K562 (cell line): ENCODE results near the gene SLC35D2. TPM values are rescaled to one million over a fixed set of nuclear protein-coding genes. Genes with fewer than 3 reads are reported as not detected.

Source experiments
- CXXC5 ChIP-seq: fragments of 250-450 bp; sonication (Bioruptor Pico); IDR thresholded peaks from 2 replicates; pipeline ENCODE4 v1.8.0; 2022; ENCODE audit warnings: inconsistent platforms, mild to moderate bottlenecking, moderate library complexity
- E2F5 ChIP-seq: sonication (generic); formaldehyde crosslinking; IDR thresholded peaks from 2 replicates; pipeline ENCODE4 v1.8.0; 2022; ENCODE audit warnings: mild to moderate bottlenecking, missing genetic modification reagents
- ELF1 ChIP-seq: fragments of 200-800 bp; sonication (Bioruptor generic); IDR thresholded peaks from 2 replicates; pipeline ENCODE4 v1.6.1; 2016; ENCODE audit warnings: missing genetic modification characterization, missing compliant biosample characterization
- ERF ChIP-seq: fragments of 450-650 bp; formaldehyde crosslinking; IDR thresholded peaks from 2 replicates; pipeline ENCODE4 v1.4.0; 2020; ENCODE audit warnings: mild to moderate bottlenecking, mixed read lengths
- FOXK1 ChIP-seq: sonication (generic); formaldehyde crosslinking; IDR thresholded peaks from 2 replicates; pipeline ENCODE4 v1.8.0; 2022; ENCODE audit warnings: missing genetic modification reagents, mild to moderate bottlenecking, borderline replicate concordance
- HMGN3 ChIP-seq: IDR thresholded peaks from 2 replicates; pipeline ENCODE4 v1.6.1; 2011; ENCODE audit warnings: borderline replicate concordance, low read depth, mild to moderate bottlenecking, mixed read lengths, low read length; ENCODE audit not compliant: insufficient read length; ENCODE audit errors: extremely low read depth
- MYBL2 ChIP-seq, 2 experiments: fragments of 450-650 bp in 1 of 2; sonication (generic) in 1 of 2; formaldehyde crosslinking in 1 of 2; IDR thresholded peaks; 2 replicates each; pipeline versions ENCODE4 v1.6.1 to v1.8.1; 2017 to 2022; ENCODE audit warnings: borderline replicate concordance in 1 of 2, inconsistent platforms in 1 of 2, low read depth in 1 of 2, mild to moderate bottlenecking in 1 of 2, missing genetic modification reagents in 1 of 2, moderate library complexity in 1 of 2
- NEUROD1 ChIP-seq: fragments of 150-350 bp; IDR thresholded peaks from 2 replicates; pipeline ENCODE4 v1.6.1; 2014; ENCODE audit warnings: borderline replicate concordance, low read length, low read depth; ENCODE audit not compliant: partially characterized antibody
- PCBP1 ChIP-seq: fragments of 200-400 bp; formaldehyde crosslinking; IDR thresholded peaks from 2 replicates; pipeline ENCODE4 v1.6.1; 2018; ENCODE audit warnings: mild to moderate bottlenecking, low read depth, low read length; ENCODE audit not compliant: poor library complexity, severe bottlenecking
- PHF8 ChIP-seq: fragments of 200-600 bp; sonication (generic); IDR thresholded peaks from 2 replicates; pipeline ENCODE4 v1.6.1; 2012; ENCODE audit warnings: mixed run types, mild to moderate bottlenecking, inconsistent platforms, low read length, moderate library complexity, borderline replicate concordance
- POLR2AphosphoS2 ChIP-seq: IDR thresholded peaks from 2 replicates; pipeline ENCODE4 v1.6.1; 2012; ENCODE audit warnings: low read length, improper control_type of control experiment
- RBFOX2 ChIP-seq: fragments of 200-400 bp; formaldehyde crosslinking; IDR thresholded peaks from 2 replicates; pipeline ENCODE4 v1.6.1; 2017; ENCODE audit warnings: low read depth, mild to moderate bottlenecking, low read length, moderate library complexity
- SMAD1 ChIP-seq: fragments of 150-350 bp; IDR thresholded peaks from 2 replicates; pipeline ENCODE4 v1.6.1; 2014; ENCODE audit warnings: low read length, low read depth; ENCODE audit not compliant: partially characterized antibody
- TBP ChIP-seq: optimal IDR thresholded peaks from 2 replicates; pipeline ENCODE3; 2011; ENCODE audit warnings: low read depth, low read length, improper control_type of control experiment
- U2AF1 ChIP-seq: fragments of 200-400 bp; formaldehyde crosslinking; optimal IDR thresholded peaks from 2 replicates; pipeline ENCODE3; 2017; ENCODE audit warnings: mild to moderate bottlenecking, low read depth, low read length, moderate library complexity
- ZFX ChIP-seq: sonication (generic); formaldehyde crosslinking; IDR thresholded peaks from 2 replicates; pipeline ENCODE4 v1.8.0; 2022; ENCODE audit warnings: mild to moderate bottlenecking, missing genetic modification reagents, moderate library complexity
- polyA plus RNA-seq, 8 experiments: library from polyadenylated mRNA; depleted of rRNA in 4 of 8; stranded (reverse) in 5 of 8; unstranded in 3 of 8; fragments of >200 nt; fragmentation: Nextera tagmentation in 2 of 8; fragmentation: Illumina TruSeq in 1 of 8; extraction: Ambion mirVana in 2 of 8; extraction: Trizol in 1 of 8; gene quantifications; 2 replicates each; pipeline versions ENCODE4 v1.2.1 to v1.2.3, GENCODE V29; 2011 to 2014; ENCODE audit warnings: inconsistent platforms in 1 of 8, missing spikeins in 1 of 8
- total RNA-seq, 7 experiments: library from RNA; depleted of rRNA in 6 of 7; stranded (reverse); fragments of >200 nt in 6 of 7; fragmentation: Illumina TruSeq in 2 of 7; extraction: Trizol in 2 of 7; gene quantifications; 2 replicates each; pipeline versions ENCODE4 v1.2.1 to v1.2.3, GENCODE V29; 2011 to 2021; ENCODE audit warnings: low replicate concordance in 1 of 7
- TF ChIP-seq, protein P1 (sequence below): fragments of 450-650 bp; IDR thresholded peaks from 2 replicates; pipeline ENCODE4 v1.6.1; 2017; ENCODE audit warnings: antibody characterized with exemption, mild to moderate bottlenecking
- TF ChIP-seq, protein P2 (sequence below): sonication (generic); formaldehyde crosslinking; IDR thresholded peaks from 2 replicates; pipeline ENCODE4 v1.5.0; 2020; ENCODE audit warnings: missing genetic modification reagents
- TF ChIP-seq, protein P3 (sequence below), 2 experiments: fragments of 200-800 bp in 1 of 2; sonication (Bioruptor generic) in 1 of 2; sonication (generic) in 1 of 2; formaldehyde crosslinking in 1 of 2; IDR thresholded peaks in 1 of 2; conservative IDR thresholded peaks in 1 of 2; 2 replicates each; pipeline versions ENCODE4 v1.5.0 to v1.6.1; 2016 to 2020; ENCODE audit warnings: missing compliant biosample characterization in 1 of 2, missing genetic modification characterization in 1 of 2, missing genetic modification reagents in 1 of 2

Gene SLC35D2
- total and polyA plus RNA-seq, 9 of the 15 experiments (the other 6 are each of a cell fraction or from before 2014, with no cell fraction given): 2.9 to 14.9 (median 11.7) TPM

DNA sequence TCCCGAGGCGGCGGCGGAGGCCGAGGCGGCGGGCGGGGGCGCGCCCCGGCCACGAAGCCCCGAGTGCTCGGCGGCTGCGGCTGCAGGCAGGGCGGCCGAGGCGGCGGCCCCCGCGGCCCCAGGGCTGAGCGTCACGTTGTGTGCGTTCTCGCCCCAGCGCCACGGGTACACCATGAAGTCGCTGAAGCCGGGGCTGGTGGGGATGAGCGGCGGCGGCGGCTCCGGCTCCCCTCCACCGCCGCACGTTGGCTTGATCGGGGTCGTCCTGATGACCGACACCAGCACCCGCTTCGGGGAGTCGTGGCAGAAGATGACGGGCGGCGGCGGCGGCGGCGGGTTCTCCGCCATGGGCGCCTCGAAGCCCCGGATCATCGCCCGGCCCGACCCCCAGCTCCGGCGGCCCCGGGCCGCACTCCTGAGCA is 34.2 kb upstream of the SLC35D2 start (continued):
- TF ChIP-seq, protein P1, sequence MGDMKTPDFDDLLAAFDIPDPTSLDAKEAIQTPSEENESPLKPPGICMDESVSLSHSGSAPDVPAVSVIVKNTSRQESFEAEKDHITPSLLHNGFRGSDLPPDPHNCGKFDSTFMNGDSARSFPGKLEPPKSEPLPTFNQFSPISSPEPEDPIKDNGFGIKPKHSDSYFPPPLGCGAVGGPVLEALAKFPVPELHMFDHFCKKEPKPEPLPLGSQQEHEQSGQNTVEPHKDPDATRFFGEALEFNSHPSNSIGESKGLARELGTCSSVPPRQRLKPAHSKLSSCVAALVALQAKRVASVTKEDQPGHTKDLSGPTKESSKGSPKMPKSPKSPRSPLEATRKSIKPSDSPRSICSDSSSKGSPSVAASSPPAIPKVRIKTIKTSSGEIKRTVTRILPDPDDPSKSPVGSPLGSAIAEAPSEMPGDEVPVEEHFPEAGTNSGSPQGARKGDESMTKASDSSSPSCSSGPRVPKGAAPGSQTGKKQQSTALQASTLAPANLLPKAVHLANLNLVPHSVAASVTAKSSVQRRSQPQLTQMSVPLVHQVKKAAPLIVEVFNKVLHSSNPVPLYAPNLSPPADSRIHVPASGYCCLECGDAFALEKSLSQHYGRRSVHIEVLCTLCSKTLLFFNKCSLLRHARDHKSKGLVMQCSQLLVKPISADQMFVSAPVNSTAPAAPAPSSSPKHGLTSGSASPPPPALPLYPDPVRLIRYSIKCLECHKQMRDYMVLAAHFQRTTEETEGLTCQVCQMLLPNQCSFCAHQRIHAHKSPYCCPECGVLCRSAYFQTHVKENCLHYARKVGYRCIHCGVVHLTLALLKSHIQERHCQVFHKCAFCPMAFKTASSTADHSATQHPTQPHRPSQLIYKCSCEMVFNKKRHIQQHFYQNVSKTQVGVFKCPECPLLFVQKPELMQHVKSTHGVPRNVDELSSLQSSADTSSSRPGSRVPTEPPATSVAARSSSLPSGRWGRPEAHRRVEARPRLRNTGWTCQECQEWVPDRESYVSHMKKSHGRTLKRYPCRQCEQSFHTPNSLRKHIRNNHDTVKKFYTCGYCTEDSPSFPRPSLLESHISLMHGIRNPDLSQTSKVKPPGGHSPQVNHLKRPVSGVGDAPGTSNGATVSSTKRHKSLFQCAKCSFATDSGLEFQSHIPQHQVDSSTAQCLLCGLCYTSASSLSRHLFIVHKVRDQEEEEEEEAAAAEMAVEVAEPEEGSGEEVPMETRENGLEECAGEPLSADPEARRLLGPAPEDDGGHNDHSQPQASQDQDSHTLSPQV: 0 out of 2 replicates have a peak, but pooled peaks have one; percentile 21
- 0 out of 2 replicates have a peak, but pooled peaks have one; percentile 3 for TF ChIP-seq ZFX (CRISPR knock-in tag)
- peak; percentile 1 for TF ChIP-seq SMAD1
- peak; percentile 93 for TF ChIP-seq RBFOX2
- peak; percentile 5 for TF ChIP-seq U2AF1
- peak; percentile 7 for TF ChIP-seq NEUROD1
- TF ChIP-seq PCBP1: peak; percentile 35
- 0 out of 2 replicates have a peak, but pooled peaks have one; percentile 33 for TF ChIP-seq ERF
- TF ChIP-seq CXXC5: no peak
- 0 out of 2 replicates have a peak, but pooled peaks have one; percentile 50 for TF ChIP-seq POLR2AphosphoS2
- no peak for TF ChIP-seq MYBL2 (IDR thresholded peaks at IDR 0.05; ENCODE audit: low read depth)
- no peak for TF ChIP-seq MYBL2 (CRISPR knock-in tag; IDR thresholded peaks at IDR 0.05; ENCODE audit: borderline replicate concordance)
- TF ChIP-seq, protein P2, sequence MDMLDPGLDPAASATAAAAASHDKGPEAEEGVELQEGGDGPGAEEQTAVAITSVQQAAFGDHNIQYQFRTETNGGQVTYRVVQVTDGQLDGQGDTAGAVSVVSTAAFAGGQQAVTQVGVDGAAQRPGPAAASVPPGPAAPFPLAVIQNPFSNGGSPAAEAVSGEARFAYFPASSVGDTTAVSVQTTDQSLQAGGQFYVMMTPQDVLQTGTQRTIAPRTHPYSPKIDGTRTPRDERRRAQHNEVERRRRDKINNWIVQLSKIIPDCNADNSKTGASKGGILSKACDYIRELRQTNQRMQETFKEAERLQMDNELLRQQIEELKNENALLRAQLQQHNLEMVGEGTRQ (CRISPR knock-in tag): 0 out of 2 replicates have a peak, but pooled peaks have one; percentile 11
- peak; percentile 24; the same call in 1 of the 2 replicates for TF ChIP-seq PHF8
- no peak for TF ChIP-seq E2F5
- TF ChIP-seq FOXK1 (CRISPR knock-in tag): no peak
- TF ChIP-seq HMGN3: peak; percentile 1
- TF ChIP-seq ELF1 (tag): no peak
- TF ChIP-seq, protein P3, sequence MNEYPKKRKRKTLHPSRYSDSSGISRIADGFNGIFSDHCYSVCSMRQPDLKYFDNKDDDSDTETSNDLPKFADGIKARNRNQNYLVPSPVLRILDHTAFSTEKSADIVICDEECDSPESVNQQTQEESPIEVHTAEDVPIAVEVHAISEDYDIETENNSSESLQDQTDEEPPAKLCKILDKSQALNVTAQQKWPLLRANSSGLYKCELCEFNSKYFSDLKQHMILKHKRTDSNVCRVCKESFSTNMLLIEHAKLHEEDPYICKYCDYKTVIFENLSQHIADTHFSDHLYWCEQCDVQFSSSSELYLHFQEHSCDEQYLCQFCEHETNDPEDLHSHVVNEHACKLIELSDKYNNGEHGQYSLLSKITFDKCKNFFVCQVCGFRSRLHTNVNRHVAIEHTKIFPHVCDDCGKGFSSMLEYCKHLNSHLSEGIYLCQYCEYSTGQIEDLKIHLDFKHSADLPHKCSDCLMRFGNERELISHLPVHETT (CRISPR knock-in tag; conservative IDR thresholded peaks at IDR 0.05 in 1 of 2, IDR thresholded peaks at IDR 0.05 in 1 of 2): peak in 1 of 2 experiments; percentile 92; a peak in 2 of 4 replicates
- TF ChIP-seq TBP: peak; percentile 10
